ENCODE results near the gene LAMB1.

DNA sequence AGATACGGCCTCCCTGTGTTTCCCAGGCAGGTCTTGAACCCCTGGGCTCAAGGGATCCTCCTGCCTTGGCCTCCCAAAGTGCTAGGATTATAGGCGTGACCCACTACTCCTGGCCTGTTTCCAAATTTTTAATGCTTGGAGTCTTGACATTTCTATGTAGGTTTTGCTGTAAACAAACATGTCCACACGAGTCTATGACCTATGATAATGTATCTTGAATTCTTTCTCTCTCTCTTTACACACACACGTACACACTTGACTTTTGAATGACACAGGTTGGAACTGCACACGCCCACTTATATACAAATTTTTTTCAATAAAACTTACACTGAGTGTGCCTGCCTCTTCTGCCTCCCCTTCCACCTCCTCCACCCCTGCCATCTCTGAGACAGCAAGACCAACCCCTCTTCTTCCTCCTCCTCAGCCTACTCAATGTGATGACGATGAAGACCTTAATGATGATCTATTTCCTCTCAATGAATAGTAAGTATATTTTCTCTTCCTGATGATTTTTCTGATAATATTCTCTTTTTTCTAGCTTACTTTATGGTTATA, 44.1 kb upstream of the LAMB1 start:
- TF ChIP-seq, protein P1, sequence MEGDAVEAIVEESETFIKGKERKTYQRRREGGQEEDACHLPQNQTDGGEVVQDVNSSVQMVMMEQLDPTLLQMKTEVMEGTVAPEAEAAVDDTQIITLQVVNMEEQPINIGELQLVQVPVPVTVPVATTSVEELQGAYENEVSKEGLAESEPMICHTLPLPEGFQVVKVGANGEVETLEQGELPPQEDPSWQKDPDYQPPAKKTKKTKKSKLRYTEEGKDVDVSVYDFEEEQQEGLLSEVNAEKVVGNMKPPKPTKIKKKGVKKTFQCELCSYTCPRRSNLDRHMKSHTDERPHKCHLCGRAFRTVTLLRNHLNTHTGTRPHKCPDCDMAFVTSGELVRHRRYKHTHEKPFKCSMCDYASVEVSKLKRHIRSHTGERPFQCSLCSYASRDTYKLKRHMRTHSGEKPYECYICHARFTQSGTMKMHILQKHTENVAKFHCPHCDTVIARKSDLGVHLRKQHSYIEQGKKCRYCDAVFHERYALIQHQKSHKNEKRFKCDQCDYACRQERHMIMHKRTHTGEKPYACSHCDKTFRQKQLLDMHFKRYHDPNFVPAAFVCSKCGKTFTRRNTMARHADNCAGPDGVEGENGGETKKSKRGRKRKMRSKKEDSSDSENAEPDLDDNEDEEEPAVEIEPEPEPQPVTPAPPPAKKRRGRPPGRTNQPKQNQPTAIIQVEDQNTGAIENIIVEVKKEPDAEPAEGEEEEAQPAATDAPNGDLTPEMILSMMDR (IDR thresholded peaks at IDR 0.05) = no peak
- TF ChIP-seq POLR2A (IDR thresholded peaks at IDR 0.05) = no peak

Data from body of pancreas (tissue), 4 donors.